K562 (cell line): ENCODE results near the gene NDUFA5. TPM values are rescaled to one million over a fixed set of nuclear protein-coding genes. Genes with fewer than 3 reads are reported as not detected.

Experiments used
- CBX2 ChIP-seq: fragments of 200-600 bp; sonication (generic); IDR thresholded peaks from one replicate; pipeline ENCODE4 v1.6.1; 2012; ENCODE audit warnings: mild to moderate bottlenecking, low read length, inconsistent platforms; ENCODE audit not compliant: insufficient read depth, poor library complexity, severe bottlenecking
- DMBX1 ChIP-seq: fragments of 250-450 bp; sonication (Bioruptor Pico); IDR thresholded peaks from 2 replicates; pipeline ENCODE4 v1.8.0; 2022; ENCODE audit warnings: inconsistent platforms, mild to moderate bottlenecking, moderate library complexity, borderline replicate concordance
- FOXJ2 ChIP-seq: fragments of 200-800 bp; sonication (Bioruptor generic); IDR thresholded peaks from 2 replicates; pipeline ENCODE4 v1.6.1; 2016; ENCODE audit warnings: missing genetic modification characterization, missing compliant biosample characterization
- HDAC1 ChIP-seq, 2 experiments: fragments of 450-650 bp; IDR thresholded peaks; 2 replicates each; pipeline ENCODE4 v1.6.1; 2016 to 2017; ENCODE audit warnings: inconsistent platforms in 1 of 2, mild to moderate bottlenecking in 1 of 2, moderate library complexity in 1 of 2
- HNRNPUL1 ChIP-seq: fragments of 200-400 bp; formaldehyde crosslinking; IDR thresholded peaks from 2 replicates; pipeline ENCODE4 v1.6.1; 2017; ENCODE audit warnings: low read length
- LEF1 ChIP-seq: fragments of 450-650 bp; IDR thresholded peaks from 2 replicates; pipeline ENCODE4 v1.6.1; 2016; ENCODE audit warnings: mild to moderate bottlenecking
- PHTF2 ChIP-seq: fragments of 250-450 bp; sonication (Bioruptor Pico); IDR thresholded peaks from 2 replicates; pipeline ENCODE4 v1.5.0; 2021; ENCODE audit warnings: mild to moderate bottlenecking
- RBFOX2 ChIP-seq: fragments of 200-400 bp; formaldehyde crosslinking; IDR thresholded peaks from 2 replicates; pipeline ENCODE4 v1.6.1; 2017; ENCODE audit warnings: low read depth, mild to moderate bottlenecking, low read length, moderate library complexity
- RBM15 ChIP-seq: fragments of 200-400 bp; formaldehyde crosslinking; IDR thresholded peaks from 2 replicates; pipeline ENCODE4 v1.6.1; 2018; ENCODE audit warnings: mild to moderate bottlenecking, low read length, moderate library complexity; ENCODE audit not compliant: insufficient read depth
- SAP30 ChIP-seq: fragments of 200-600 bp; sonication (generic); IDR thresholded peaks from 2 replicates; pipeline ENCODE4 v1.6.1; 2012; ENCODE audit warnings: borderline replicate concordance, low read depth, mild to moderate bottlenecking, moderate library complexity, low read length, control low read depth, inconsistent platforms; ENCODE audit not compliant: insufficient read depth, poor library complexity, severe bottlenecking
- SUPT5H ChIP-seq: fragments of 450-650 bp; IDR thresholded peaks from 2 replicates; pipeline ENCODE4 v1.6.1; 2016
- TBP ChIP-seq: optimal IDR thresholded peaks from 2 replicates; pipeline ENCODE3; 2011; ENCODE audit warnings: low read depth, low read length, improper control_type of control experiment
- ZBTB34 ChIP-seq: fragments of 250-450 bp; sonication (Bioruptor Pico); IDR thresholded peaks from 2 replicates; pipeline ENCODE4 v1.8.0; 2021; ENCODE audit warnings: mild to moderate bottlenecking, moderate library complexity
- ZNF507 ChIP-seq: conservative IDR thresholded peaks from 2 replicates; pipeline ENCODE4 v1.6.1; 2017; ENCODE audit warnings: missing genetic modification characterization, missing compliant biosample characterization
- ZNF655 ChIP-seq: fragments of 250-450 bp; sonication (Bioruptor Pico); IDR thresholded peaks from 2 replicates; pipeline ENCODE4 v1.5.0; 2021
- ZNF668 ChIP-seq: fragments of 250-450 bp; sonication (Bioruptor Pico); IDR thresholded peaks from 2 replicates; pipeline ENCODE4 v1.8.0; 2022; ENCODE audit warnings: mild to moderate bottlenecking, inconsistent platforms
- polyA plus RNA-seq, 8 experiments: library from polyadenylated mRNA; depleted of rRNA in 4 of 8; stranded (reverse) in 5 of 8; unstranded in 3 of 8; fragments of >200 nt; fragmentation: Nextera tagmentation in 2 of 8; fragmentation: Illumina TruSeq in 1 of 8; extraction: Ambion mirVana in 2 of 8; extraction: Trizol in 1 of 8; gene quantifications; 2 replicates each; pipeline versions ENCODE4 v1.2.1 to v1.2.3, GENCODE V29; 2011 to 2014; ENCODE audit warnings: inconsistent platforms in 1 of 8, missing spikeins in 1 of 8
- total RNA-seq, 7 experiments: library from RNA; depleted of rRNA in 6 of 7; stranded (reverse); fragments of >200 nt in 6 of 7; fragmentation: Illumina TruSeq in 2 of 7; extraction: Trizol in 2 of 7; gene quantifications; 2 replicates each; pipeline versions ENCODE4 v1.2.1 to v1.2.3, GENCODE V29; 2011 to 2021; ENCODE audit warnings: low replicate concordance in 1 of 7
- TF ChIP-seq, protein P1 (sequence below): fragments of 250-450 bp; sonication (Bioruptor Pico); IDR thresholded peaks from 2 replicates; pipeline ENCODE4 v1.4.0; 2020; ENCODE audit warnings: mild to moderate bottlenecking, moderate library complexity, borderline replicate concordance
- TF ChIP-seq, protein P2 (sequence below): fragments of 200-800 bp; sonication (Bioruptor generic); IDR thresholded peaks from 2 replicates; pipeline ENCODE4 v1.6.1; 2017; ENCODE audit warnings: missing genetic modification characterization, missing compliant biosample characterization
- TF ChIP-seq, protein P3 (sequence below), 3 experiments: IDR thresholded peaks in 2 of 3; conservative IDR thresholded peaks in 1 of 3; 2 replicates each; pipeline ENCODE4 v1.5.1; 2011 to 2012; ENCODE audit warnings: low read length in 3 of 3, mild to moderate bottlenecking in 3 of 3, control low read depth in 2 of 3, improper control_type of control experiment in 1 of 3, inconsistent platforms in 1 of 3, low read depth in 1 of 3, mixed read lengths in 1 of 3, moderate library complexity in 1 of 3; ENCODE audit not compliant: insufficient read depth in 2 of 3

NDUFA5 gene
- total and polyA plus RNA-seq, 9 of the 15 experiments (the other 6 are each of a cell fraction or from before 2014, with no cell fraction given), result 155 to 677 (median 269) TPM

- no peak for TF ChIP-seq FOXJ2 (tag)
- no peak for TF ChIP-seq SUPT5H
- TF ChIP-seq, protein P1, sequence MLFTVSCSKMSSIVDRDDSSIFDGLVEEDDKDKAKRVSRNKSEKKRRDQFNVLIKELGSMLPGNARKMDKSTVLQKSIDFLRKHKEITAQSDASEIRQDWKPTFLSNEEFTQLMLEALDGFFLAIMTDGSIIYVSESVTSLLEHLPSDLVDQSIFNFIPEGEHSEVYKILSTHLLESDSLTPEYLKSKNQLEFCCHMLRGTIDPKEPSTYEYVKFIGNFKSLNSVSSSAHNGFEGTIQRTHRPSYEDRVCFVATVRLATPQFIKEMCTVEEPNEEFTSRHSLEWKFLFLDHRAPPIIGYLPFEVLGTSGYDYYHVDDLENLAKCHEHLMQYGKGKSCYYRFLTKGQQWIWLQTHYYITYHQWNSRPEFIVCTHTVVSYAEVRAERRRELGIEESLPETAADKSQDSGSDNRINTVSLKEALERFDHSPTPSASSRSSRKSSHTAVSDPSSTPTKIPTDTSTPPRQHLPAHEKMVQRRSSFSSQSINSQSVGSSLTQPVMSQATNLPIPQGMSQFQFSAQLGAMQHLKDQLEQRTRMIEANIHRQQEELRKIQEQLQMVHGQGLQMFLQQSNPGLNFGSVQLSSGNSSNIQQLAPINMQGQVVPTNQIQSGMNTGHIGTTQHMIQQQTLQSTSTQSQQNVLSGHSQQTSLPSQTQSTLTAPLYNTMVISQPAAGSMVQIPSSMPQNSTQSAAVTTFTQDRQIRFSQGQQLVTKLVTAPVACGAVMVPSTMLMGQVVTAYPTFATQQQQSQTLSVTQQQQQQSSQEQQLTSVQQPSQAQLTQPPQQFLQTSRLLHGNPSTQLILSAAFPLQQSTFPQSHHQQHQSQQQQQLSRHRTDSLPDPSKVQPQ (CRISPR knock-in tag), result no peak
- no peak for TF ChIP-seq HDAC1 (IDR thresholded peaks at IDR 0.05)
- no peak for TF ChIP-seq CBX2
- TF ChIP-seq ZBTB34 (CRISPR knock-in tag), result no peak
- no peak for TF ChIP-seq HNRNPUL1
- no peak for TF ChIP-seq RBM15
- TF ChIP-seq, protein P2, sequence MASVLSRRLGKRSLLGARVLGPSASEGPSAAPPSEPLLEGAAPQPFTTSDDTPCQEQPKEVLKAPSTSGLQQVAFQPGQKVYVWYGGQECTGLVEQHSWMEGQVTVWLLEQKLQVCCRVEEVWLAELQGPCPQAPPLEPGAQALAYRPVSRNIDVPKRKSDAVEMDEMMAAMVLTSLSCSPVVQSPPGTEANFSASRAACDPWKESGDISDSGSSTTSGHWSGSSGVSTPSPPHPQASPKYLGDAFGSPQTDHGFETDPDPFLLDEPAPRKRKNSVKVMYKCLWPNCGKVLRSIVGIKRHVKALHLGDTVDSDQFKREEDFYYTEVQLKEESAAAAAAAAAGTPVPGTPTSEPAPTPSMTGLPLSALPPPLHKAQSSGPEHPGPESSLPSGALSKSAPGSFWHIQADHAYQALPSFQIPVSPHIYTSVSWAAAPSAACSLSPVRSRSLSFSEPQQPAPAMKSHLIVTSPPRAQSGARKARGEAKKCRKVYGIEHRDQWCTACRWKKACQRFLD (CRISPR knock-in tag), result 0 out of 2 replicates have a peak, but pooled peaks have one; percentile 44
- no peak for TF ChIP-seq DMBX1
- TF ChIP-seq, protein P3, sequence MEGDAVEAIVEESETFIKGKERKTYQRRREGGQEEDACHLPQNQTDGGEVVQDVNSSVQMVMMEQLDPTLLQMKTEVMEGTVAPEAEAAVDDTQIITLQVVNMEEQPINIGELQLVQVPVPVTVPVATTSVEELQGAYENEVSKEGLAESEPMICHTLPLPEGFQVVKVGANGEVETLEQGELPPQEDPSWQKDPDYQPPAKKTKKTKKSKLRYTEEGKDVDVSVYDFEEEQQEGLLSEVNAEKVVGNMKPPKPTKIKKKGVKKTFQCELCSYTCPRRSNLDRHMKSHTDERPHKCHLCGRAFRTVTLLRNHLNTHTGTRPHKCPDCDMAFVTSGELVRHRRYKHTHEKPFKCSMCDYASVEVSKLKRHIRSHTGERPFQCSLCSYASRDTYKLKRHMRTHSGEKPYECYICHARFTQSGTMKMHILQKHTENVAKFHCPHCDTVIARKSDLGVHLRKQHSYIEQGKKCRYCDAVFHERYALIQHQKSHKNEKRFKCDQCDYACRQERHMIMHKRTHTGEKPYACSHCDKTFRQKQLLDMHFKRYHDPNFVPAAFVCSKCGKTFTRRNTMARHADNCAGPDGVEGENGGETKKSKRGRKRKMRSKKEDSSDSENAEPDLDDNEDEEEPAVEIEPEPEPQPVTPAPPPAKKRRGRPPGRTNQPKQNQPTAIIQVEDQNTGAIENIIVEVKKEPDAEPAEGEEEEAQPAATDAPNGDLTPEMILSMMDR (IDR thresholded peaks at IDR 0.05 in 2 of 3, conservative IDR thresholded peaks at IDR 0.05 in 1 of 3; ENCODE audit: insufficient read depth in 2 of 3, low read depth in 1 of 3, low read length in 3 of 3), result peak in 2 of 3 experiments; percentile 36 to 75; a peak in 4 of 6 replicates
- TF ChIP-seq ZNF655, result no peak
- TF ChIP-seq ZNF668 (CRISPR knock-in tag), result peak; percentile 68; the same call in 1 of the 2 replicates
- no peak for TF ChIP-seq PHTF2 (CRISPR knock-in tag)
- 0 out of 2 replicates have a peak, but pooled peaks have one; percentile 63 for TF ChIP-seq LEF1
- no peak for TF ChIP-seq ZNF507 (tag)
- no peak for TF ChIP-seq RBFOX2
- TF ChIP-seq SAP30, result no peak
- TF ChIP-seq TBP, result no peak
These were observed 20.5 kb downstream of the NDUFA5 start (continued) for GRCh38 chr7:123537026-123537642.
